Retinal pigment epithelial cell (primary cell): ENCODE results near the gene IGF2BP2.

Experiments
- DNase-seq: peaks from one replicate; pipeline ENCODE4 v3.0.0-alpha.2; 2010; ENCODE audit warnings: low read depth
- H3K4me3 ChIP-seq: 2 replicates; pipeline ENCODE4 v1.5.1; 2011; ENCODE audit warnings: mild to moderate bottlenecking, low read length, control low read depth, moderate library complexity
- CTCF ChIP-seq: conservative IDR thresholded peaks from 2 replicates; pipeline ENCODE4 v1.5.1; 2011; ENCODE audit warnings: low read depth, low read length, control low read depth, inconsistent platforms

Gene IGF2BP2

GRCh38 chr3:185741586-185741985 lies 83.3 kb downstream of the IGF2BP2 start:
- TF ChIP-seq CTCF = no peak
- no peak overlapping the region for H3K4me3 ChIP-seq
- DNase-seq = no peak

DNA sequence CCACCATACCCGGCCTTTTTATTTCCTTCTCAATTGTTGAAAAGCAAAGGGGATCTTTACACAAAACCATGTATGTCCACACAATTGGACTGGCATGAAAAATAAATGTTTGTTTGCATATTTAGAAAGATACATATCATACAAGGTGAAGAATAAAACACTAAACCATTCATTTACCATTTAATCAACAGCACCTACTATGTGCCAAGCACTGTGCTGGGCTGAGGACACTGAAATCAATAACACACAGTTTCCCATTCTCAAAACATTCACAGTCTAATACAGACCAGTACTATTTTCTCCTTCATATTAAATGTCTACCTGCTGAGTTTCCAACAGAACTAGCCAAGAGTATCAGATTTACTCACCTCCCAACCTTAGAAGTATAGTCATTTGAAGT lies 84.7 kb downstream of the IGF2BP2 start:
- no peak for TF ChIP-seq CTCF
- no peak for DNase-seq
- no peak overlapping the region for H3K4me3 ChIP-seq

GRCh38 chr3:185739264-185739701 lies 85.6 kb downstream of the IGF2BP2 start:
- no peak for TF ChIP-seq CTCF
- no peak overlapping the region for H3K4me3 ChIP-seq
- DNase-seq = no peak

DNA sequence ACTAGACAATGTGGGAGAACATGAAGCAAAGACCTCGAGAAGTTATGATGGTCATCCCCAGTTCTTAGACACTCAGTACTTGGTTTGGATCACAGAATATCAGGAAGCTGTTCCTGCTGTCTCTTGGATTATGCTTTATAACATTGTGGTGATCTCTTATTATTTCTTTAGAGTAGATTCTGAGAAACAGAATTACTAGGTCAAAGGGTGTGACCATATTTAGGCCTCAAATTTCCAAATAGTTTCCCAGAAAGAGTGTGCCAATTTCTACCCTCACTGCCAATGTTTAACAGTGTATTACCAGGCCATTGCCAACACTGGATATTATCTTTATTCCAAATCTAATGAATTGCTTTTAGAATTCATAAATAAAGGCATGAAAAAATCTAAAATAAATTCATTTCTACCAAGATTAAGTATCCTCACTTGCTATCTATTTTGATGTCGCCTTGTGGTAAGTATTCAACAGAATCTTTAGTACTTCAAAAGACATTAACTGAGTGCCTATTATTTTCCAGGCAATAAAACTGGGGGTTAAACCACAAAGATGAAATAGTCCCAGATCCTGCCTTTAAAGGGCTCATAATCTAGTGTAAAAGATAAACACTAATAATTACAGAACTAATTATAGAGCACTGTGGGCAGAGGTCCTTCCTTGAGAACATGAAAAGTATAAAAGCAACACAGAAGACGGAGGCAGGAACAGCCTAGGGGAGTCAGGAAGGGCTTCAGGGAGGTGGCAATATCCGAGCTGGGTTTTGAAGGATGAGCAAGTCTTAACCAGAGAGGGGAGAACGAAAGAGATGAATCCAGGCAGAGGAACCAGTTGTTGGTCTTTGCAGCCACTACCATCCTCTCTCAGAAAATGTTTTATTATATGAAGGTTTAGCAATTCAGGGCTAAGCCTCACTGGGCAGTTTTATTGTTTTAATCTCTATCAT lies 86.8 kb downstream of the IGF2BP2 start:
- no peak for DNase-seq
- H3K4me3 ChIP-seq = no peak overlapping the region
- TF ChIP-seq CTCF = no peak

GRCh38 chr3:185737020-185737419 lies 87.8 kb downstream of the IGF2BP2 start:
- H3K4me3 ChIP-seq = no peak overlapping the region
- DNase-seq = no peak
- TF ChIP-seq CTCF = no peak

GRCh38 chr3:185734725-185735096 lies 90.1 kb downstream of the IGF2BP2 start:
- DNase-seq = no peak
- H3K4me3 ChIP-seq = no peak overlapping the region
- TF ChIP-seq CTCF = no peak
